GM19467 (cell line): ENCODE data around the gene HIVEP2.

ENCODE experiments used
- ATAC-seq: cut with Tn5 transposase; IDR thresholded peaks from one replicate; pipeline ENCODE4 v1.9.1; 2021; ENCODE audit warnings: mild to moderate bottlenecking, moderate library complexity; ENCODE audit not compliant: unreplicated experiment

Gene HIVEP2

DNA sequence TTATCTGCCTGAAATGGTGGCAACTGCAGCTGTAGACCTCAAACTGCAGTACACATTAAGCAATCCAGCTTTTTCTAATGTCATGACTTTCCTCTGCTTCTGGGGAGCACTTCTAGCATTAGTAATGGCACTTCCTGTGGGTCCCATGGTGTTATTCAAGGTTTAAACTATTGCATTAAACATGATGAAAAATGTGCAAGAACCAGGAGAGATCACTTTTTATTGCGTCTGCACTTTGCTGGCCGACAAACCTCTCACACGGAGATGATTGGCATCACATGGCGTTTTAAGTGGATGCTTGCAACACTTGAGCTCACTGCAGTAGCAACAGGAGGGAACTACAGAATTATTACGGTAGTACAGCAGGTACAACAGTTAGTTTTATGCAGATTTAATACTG lies 148.4 kb downstream of the HIVEP2 start:
- no peak for ATAC-seq

- ATAC-seq, result no peak
Measured at GRCh38 chr6:142796024-142796423, 149.0 kb downstream of the HIVEP2 start.

DNA sequence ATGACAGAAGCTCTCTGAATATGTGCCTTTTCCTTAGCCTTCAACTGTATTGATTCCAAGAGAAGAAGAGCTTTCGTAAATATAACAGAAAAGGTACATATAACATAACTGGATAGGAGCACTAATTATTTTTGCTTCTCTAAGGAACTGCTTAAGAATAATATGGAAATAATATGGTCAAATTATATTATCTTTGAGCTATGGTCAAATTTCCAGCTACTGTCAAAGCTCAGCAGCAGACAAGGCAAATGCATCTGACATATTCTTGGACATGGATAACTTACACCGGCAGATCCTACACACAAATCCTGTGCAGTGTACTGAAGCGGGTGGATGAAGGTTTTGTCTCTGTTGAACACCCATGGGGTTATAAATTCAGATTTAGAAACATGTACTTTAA lies 150.6 kb downstream of the HIVEP2 start:
- no peak for ATAC-seq

DNA sequence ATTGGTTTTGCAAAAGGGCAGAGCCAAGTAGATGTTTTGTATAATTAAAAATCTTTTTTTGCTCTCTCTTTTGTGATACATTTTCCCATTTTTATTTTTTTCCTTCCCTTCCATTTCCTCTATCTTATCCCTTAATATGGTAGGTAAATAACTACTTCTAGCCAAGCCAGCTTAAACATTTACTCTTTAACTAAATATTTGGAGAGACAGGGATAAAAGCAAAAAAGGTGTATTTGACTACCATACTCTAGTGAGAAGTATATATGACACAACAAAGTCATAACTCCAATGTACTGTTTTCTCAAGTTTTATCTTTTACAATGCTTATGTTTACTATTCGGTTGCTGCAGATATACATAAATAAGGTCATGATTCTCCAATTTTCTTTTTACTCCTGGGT lies 154.7 kb downstream of the HIVEP2 start:
- ATAC-seq, result no peak

GRCh38 chr6:142787422-142787821 lies 157.6 kb downstream of the HIVEP2 start:
- no peak for ATAC-seq

DNA sequence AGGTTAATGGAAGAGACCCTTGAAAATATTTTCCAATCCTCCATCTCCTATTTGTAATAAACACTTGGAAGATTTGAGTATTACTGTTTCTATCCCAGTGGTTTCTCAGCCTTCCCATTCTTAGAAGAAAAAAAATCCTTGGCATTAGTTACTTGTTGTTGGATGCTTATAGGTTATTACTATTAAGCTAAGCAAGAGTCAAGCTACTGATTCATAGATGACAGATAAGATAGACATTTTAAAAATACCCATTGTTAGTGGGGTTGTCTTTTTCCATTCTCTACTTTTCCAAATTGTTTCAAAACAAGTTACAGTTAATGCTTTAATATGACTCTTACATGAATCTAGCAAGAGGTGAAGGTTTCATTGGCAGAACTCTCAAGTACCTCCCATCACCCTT lies 158.5 kb downstream of the HIVEP2 start:
- ATAC-seq, result no peak

GRCh38 chr6:142784344-142784743 lies 160.6 kb downstream of the HIVEP2 start:
- ATAC-seq, result peak; percentile 96

GRCh38 chr6:142783499-142783898 lies 161.5 kb downstream of the HIVEP2 start:
- ATAC-seq, result no peak

DNA sequence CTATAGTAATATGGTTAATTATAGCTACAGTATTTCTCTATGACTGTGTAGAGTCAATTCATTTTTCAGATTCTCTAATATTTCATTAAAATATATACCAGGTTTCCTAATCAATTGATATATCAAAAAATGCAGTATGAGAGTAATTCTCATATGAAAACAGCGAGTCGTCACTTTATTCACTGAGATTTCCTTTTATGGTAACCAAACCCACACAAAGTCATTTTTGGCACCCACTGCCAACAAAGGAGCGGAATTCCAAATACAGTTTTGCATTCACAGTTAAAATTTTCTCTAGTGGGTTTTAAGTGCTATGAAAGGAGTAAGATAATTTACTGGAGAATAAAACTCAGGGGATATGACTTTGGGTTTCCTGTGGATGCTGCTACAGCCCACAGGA lies 163.8 kb downstream of the HIVEP2 start:
- no peak for ATAC-seq

DNA sequence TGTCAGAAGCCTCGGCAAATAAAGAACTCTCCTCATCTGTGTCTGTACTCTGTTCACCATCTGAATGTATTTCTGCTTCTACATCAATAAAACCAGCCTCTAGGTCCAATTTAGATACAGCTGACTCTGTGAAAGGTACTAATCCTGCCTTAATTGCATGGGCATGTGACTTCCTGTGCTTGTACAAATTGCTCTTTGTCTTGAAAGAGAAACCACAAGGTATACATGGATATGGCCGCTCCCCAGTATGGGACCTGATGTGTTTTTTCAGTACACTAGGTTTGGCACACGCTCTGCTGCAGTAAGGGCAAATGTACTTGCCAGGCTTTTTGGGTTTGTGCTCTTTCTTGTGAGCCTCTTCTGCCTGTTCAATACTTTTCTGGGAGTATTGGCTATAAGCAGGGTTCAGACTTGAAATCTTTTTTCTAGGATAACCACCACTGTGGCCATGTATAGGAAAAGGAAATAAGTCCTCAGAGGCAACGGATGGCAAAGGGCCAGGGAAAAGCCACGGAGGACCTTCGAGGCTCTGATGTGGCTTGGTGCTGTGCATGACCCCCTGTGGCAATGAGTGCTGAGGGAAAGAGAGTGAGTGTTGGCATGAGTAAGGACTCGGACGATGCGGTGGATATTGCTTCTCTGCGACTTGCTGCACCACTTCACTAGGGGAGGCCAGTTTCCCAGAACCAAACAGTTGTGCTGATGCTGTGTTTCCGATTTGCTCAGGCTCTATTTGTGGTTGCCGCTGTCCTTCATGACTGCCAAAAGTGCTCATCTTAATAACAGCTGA lies 170.9 kb downstream of the HIVEP2 start:
- no peak for ATAC-seq

- ATAC-seq, result no peak
Measured at GRCh38 chr6:142773324-142773723, 171.7 kb downstream of the HIVEP2 start.

- no peak for ATAC-seq
Measured at GRCh38 chr6:142771162-142771561, 173.8 kb downstream of the HIVEP2 start.

DNA sequence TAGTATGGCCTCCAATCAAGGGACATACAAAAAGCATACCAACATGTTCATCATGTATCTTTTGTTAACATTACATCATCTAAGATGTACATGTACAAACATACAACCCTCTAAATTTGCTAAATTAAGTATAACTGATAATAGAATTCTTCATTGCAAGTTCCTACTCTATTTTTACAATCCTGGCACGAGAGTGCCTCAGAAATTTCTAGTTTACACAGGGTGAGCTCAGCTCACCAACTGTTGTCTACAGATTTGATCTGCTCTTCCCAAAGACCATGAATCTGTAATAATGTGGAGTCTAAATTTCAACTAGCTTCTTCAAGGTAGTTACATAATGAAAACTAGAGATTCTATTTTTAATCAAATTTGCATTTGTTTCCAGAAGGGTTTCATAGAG lies 179.7 kb downstream of the HIVEP2 start:
- no peak for ATAC-seq

DNA sequence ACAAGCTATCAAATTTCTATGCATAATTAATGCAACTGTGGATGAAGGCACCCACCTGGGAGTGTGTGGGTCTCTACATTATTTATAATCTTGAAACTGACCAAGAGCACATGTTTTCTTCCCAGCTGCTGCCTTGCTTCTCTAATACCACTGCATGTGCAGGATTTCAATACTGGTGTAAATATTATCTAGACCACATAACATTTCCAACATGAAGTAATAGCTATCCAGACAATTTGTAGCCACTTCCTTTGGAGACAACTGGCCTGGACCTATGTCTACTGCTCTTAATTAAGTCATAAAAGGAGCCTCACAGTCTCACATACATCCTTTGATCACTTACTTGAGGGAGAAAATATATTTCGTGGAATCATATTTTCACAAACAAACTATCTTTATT lies 180.7 kb downstream of the HIVEP2 start:
- ATAC-seq, result no peak

DNA sequence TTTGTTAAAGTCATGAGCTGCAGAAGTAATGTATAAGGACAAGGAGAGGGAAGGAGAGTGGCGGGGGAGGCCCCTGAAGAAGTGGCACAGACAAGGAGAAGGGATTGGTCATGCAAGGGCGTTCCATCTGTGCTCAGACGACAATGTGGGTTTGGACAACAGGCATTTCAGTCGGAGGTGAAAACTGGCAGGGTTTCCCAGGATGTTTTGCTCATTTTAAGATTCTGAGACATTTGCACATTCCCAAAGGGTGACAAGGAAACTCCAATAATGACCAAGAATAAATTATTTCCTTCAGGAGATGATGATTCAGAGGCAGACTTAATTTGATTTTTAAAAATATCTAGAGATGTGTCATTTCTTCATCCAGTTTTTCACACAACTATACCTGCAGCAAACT lies 181.8 kb downstream of the HIVEP2 start:
- no peak for ATAC-seq

- ATAC-seq, result no peak
Measured at GRCh38 chr6:142761756-142762155, 183.2 kb downstream of the HIVEP2 start.

DNA sequence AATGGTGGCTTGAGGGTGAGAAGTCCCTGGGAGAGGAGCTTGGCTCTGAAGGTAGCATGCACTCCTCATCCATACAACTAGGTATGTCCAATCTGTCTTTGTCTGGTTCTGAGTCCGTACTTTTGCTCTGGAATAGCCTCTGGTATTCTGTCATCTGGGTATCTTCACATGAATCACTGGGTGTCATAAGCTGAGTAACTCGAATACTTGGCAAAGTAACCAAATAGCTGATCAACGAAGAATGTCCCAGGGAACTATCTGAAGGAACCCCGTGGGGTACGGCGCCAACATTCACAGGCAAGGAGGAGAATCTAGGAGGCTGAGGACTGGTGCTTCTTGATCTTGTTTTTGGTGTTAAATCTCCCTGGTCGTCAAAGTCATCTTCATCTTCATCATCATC lies 184.8 kb downstream of the HIVEP2 start:
- no peak for ATAC-seq

GRCh38 chr6:142758629-142759025 lies 186.3 kb downstream of the HIVEP2 start:
- ATAC-seq, result no peak

GRCh38 chr6:142757852-142758628 lies 186.9 kb downstream of the HIVEP2 start:
- no peak for ATAC-seq

DNA sequence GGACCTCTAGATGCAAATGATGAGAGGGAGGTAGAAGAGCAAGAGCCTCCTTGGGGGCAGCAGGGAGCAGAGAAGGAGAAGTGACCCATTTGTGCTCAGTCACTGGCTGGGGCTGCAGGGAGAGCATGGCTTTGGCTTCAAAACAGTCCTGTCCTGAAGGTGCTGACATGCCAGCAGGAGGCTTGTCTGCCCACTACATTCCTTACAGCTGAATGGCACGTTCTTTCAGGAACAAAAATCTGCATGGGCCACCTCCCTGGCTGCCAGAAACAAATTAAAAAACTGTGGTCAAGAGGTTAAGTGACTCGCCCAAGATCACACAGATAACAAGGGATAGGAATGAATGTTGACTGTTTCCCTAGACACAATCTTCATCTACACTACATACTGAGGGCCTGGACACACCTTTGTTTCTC lies 188.8 kb downstream of the HIVEP2 start:
- no peak for ATAC-seq

DNA sequence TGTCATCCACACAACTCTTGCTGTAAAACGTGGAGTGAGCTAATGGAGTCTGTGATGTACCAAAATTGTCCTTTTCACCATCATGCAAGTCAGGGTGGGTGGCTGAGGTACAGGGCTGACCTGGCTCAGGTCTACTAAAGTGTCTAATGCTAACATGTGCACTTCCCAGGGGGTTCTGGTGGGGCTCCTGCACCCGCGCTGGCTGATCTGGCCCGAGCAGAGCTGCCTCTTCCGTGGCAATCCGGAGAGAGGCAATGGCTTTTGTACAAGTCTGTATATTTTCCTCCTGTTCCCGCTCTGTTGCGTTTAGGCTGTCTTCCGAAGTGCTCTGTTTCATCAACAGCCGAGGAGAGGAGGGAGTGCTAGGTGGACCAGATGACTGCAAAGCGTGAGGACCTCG lies 191.8 kb downstream of the HIVEP2 start:
- no peak for ATAC-seq

GRCh38 chr6:142752348-142752747 lies 192.6 kb downstream of the HIVEP2 start:
- ATAC-seq, result no peak
